Type B pancreatic cell (in vitro differentiated cells): ENCODE measurements around the gene SPON2. TPM values are rescaled to one million over a fixed set of nuclear protein-coding genes. Genes with fewer than 3 reads are reported as not detected.

Experiments
- DNase-seq: peaks from one replicate; pipeline ENCODE4 v3.0.0; 2021; ENCODE audit warnings: mixed read lengths; ENCODE audit not compliant: unreplicated experiment; ENCODE audit errors: extremely low spot score
- H3K27ac Mint-ChIP-seq: 2 replicates; pipeline ENCODE4 v1.8.0; 2021; ENCODE audit warnings: mild to moderate bottlenecking, mixed read lengths
- H3K27me3 Mint-ChIP-seq: 2 replicates; pipeline ENCODE4 v1.8.0; 2021; ENCODE audit warnings: mixed read lengths
- H3K36me3 Mint-ChIP-seq: 2 replicates; pipeline ENCODE4 v1.8.0; 2021; ENCODE audit warnings: mixed read lengths
- H3K4me1 Mint-ChIP-seq: one replicate; pipeline ENCODE4 v1.8.0; 2021; ENCODE audit warnings: mixed read lengths; ENCODE audit not compliant: unreplicated experiment
- H3K4me3 Mint-ChIP-seq: 2 replicates; pipeline ENCODE4 v1.8.0; 2021; ENCODE audit warnings: mild to moderate bottlenecking, mixed read lengths
- H3K9me3 Mint-ChIP-seq: 2 replicates; pipeline ENCODE4 v1.8.0; 2021; ENCODE audit warnings: mixed read lengths
- CTCF ChIP-seq: fragments of 200-600 bp; sonication (generic); conservative IDR thresholded peaks from 2 replicates; pipeline ENCODE4 v1.5.0; 2021; ENCODE audit warnings: antibody characterized with exemption, mild to moderate bottlenecking
- total RNA-seq: library from RNA; stranded (reverse); gene quantifications from 2 replicates; pipeline ENCODE4 v1.2.1, GENCODE V29; 2021; ENCODE audit warnings: low replicate concordance

SPON2 gene
- total RNA-seq, 1 donor from 2014 or later, result 10.4 TPM

- H3K4me3 Mint-ChIP-seq, result no peak overlapping the region
- peaks cover 39% of the 10 kb centered on the region for H3K27me3 Mint-ChIP-seq
- DNase-seq, result no peak
These were observed 6.1 kb upstream of the SPON2 start for GRCh38 chr4:1178300-1179088.

DNA sequence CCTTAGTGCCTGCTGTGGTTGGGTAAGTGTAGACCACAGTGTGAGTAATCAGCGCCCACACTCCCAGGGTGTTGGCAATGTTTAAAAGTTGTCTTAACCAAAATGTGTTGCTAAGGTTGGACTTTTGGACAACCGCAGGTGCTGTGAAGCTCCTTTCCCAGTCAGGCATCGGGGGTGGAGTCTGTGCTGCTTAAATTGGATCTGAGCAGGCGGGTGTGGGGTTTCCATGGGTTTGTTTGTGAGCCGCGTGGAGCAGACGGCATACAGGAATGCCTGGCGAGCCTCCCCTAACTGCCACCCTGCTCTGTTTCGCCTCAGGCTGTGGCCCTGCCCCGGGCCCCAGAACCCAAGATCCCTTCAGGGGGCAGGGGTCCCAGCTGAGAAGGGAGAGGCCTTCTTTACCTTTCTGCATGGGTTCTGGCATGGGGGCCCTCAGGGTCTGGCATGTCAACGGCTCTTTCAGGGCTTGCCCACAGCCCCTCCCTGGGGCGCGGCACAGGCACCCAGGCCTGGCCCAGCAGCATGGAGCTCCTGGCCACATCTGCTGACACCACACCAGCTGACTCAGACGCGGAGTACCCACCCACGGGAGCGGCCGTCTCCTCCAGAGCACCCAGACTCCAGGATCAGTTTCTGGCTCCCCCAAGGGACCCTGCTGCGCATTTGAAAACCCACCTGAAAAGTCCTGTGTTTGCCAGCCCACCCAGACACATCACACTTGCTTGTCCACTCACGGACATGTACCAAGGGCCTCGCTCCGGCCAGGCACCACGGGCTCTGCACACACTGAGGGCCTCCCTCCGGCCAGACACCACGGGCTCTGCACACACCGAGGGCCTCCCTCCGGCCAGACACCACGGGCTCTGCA lies 5.1 kb upstream of the SPON2 start:
- no peak overlapping the region for H3K27ac Mint-ChIP-seq
- peaks cover 41% of the 10 kb centered on the region for H3K27me3 Mint-ChIP-seq
- no peak for DNase-seq
- peaks cover 9% of the 10 kb centered on the region for H3K9me3 Mint-ChIP-seq
- H3K36me3 Mint-ChIP-seq, result no peaks in the 10 kb centered on the region
- TF ChIP-seq CTCF, result no peak
- no peak overlapping the region for H3K4me3 Mint-ChIP-seq
- peaks cover 12% of the 10 kb centered on the region for H3K4me1 Mint-ChIP-seq

More at GRCh38 chr4:1178300-1179088, 6.1 kb upstream of the SPON2 start:
- Mint-ChIP-seq H3K27ac (no peak overlapping the region), H3K36me3 (no peaks in the 10 kb centered on the region), H3K4me1 (peaks cover 10% of the 10 kb centered on the region), H3K9me3 (peaks cover 9% of the 10 kb centered on the region)
- TF ChIP-seq CTCF, result no peak

GRCh38 chr4:1176398-1177273 lies 4.3 kb upstream of the SPON2 start:
- Mint-ChIP-seq H3K27ac (no peak overlapping the region), H3K27me3 (peaks cover 36% of the 10 kb centered on the region), H3K4me1 (peaks cover 12% of the 10 kb centered on the region), H3K9me3 (peaks cover 9% of the 10 kb centered on the region), H3K36me3 (no peaks in the 10 kb centered on the region), H3K4me3 (no peak overlapping the region)
- TF ChIP-seq CTCF, result no peak
- DNase-seq, result no peak

GRCh38 chr4:1175635-1176229 lies 3.3 kb upstream of the SPON2 start:
- peaks cover 4% of the 10 kb centered on the region for H3K9me3 Mint-ChIP-seq
- H3K27ac Mint-ChIP-seq, result no peak overlapping the region
- no peak overlapping the region for H3K4me3 Mint-ChIP-seq
- DNase-seq, result no peak
- H3K36me3 Mint-ChIP-seq, result no peaks in the 10 kb centered on the region
- peaks cover 12% of the 10 kb centered on the region for H3K4me1 Mint-ChIP-seq
- H3K27me3 Mint-ChIP-seq, result peaks cover 35% of the 10 kb centered on the region
- TF ChIP-seq CTCF, result no peak
